Stimulated activated CD8-positive, alpha-beta memory T cell treated with anti-CD3 and anti-CD28 coated beads, Interleukin-15, amount 100 ng/mL, for 1 hour (primary cell): ENCODE measurements around the gene FLRT2.

ENCODE experiments used
- DNase-seq: peaks from one replicate; pipeline ENCODE4 v3.0.0-alpha.2; 2020; ENCODE audit warnings: low read depth

Gene FLRT2

GRCh38 chr14:85596562-85596961, 66.6 kb downstream of the FLRT2 start:
- DNase-seq: no peak

- no peak for DNase-seq
Measured at GRCh38 chr14:85597701-85598100, 67.8 kb downstream of the FLRT2 start.

- DNase-seq: no peak
Measured at GRCh38 chr14:85599939-85600338, 70.0 kb downstream of the FLRT2 start.

GRCh38 chr14:85601246-85601645, 71.3 kb downstream of the FLRT2 start:
- no peak for DNase-seq

GRCh38 chr14:85601690-85602089, 71.7 kb downstream of the FLRT2 start:
- no peak for DNase-seq

- no peak for DNase-seq
Measured at GRCh38 chr14:85602345-85602744, 72.4 kb downstream of the FLRT2 start.

GRCh38 chr14:85604021-85604420, 74.1 kb downstream of the FLRT2 start:
- DNase-seq: no peak

GRCh38 chr14:85604714-85605113, 74.8 kb downstream of the FLRT2 start:
- DNase-seq: no peak

GRCh38 chr14:85607651-85608081, 77.7 kb downstream of the FLRT2 start:
- DNase-seq: no peak

GRCh38 chr14:85613496-85613895, 83.6 kb downstream of the FLRT2 start:
- no peak for DNase-seq

GRCh38 chr14:85616386-85616885, 86.5 kb downstream of the FLRT2 start:
- DNase-seq: no peak

GRCh38 chr14:85616886-85617285, 86.9 kb downstream of the FLRT2 start:
- no peak for DNase-seq

- no peak for DNase-seq
Measured at GRCh38 chr14:85617791-85618190, 87.8 kb downstream of the FLRT2 start.

GRCh38 chr14:85618390-85618789, 88.4 kb downstream of the FLRT2 start:
- no peak for DNase-seq

- no peak for DNase-seq
Measured at GRCh38 chr14:85618978-85619377, 89.0 kb downstream of the FLRT2 start.

GRCh38 chr14:85619851-85620250, 89.9 kb downstream of the FLRT2 start:
- DNase-seq: no peak

- DNase-seq: no peak
Measured at GRCh38 chr14:85620947-85621346, 91.0 kb downstream of the FLRT2 start.

GRCh38 chr14:85622106-85622505, 92.2 kb downstream of the FLRT2 start:
- DNase-seq: no peak

- DNase-seq: no peak
Measured at GRCh38 chr14:85622986-85623685, 93.2 kb downstream of the FLRT2 start.

GRCh38 chr14:85625925-85626585, 96.1 kb downstream of the FLRT2 start:
- no peak for DNase-seq

- no peak for DNase-seq
Measured at GRCh38 chr14:85634205-85634604, 104.3 kb downstream of the FLRT2 start.

GRCh38 chr14:85644211-85644610, 114.3 kb downstream of the FLRT2 start:
- no peak for DNase-seq

GRCh38 chr14:85653029-85653428, 123.1 kb downstream of the FLRT2 start:
- no peak for DNase-seq
